HG02623 (cell line): Measurements from ENCODE around the gene ADAT1.

Experiments
- ATAC-seq: cut with Tn5 transposase; IDR thresholded peaks from one replicate; pipeline ENCODE4 v1.9.1; 2021; ENCODE audit warnings: moderate library complexity; ENCODE audit not compliant: unreplicated experiment

ADAT1 gene

GRCh38 chr16:75578212-75578611, 44.9 kb downstream of the ADAT1 start:
- no peak for ATAC-seq

GRCh38 chr16:75576384-75576811, 46.7 kb downstream of the ADAT1 start:
- peak; percentile 63 for ATAC-seq

- ATAC-seq = no peak
Observed at GRCh38 chr16:75575958-75576357, 47.1 kb downstream of the ADAT1 start.

GRCh38 chr16:75573955-75574354, 49.1 kb downstream of the ADAT1 start:
- no peak for ATAC-seq

- no peak for ATAC-seq
Observed at GRCh38 chr16:75572864-75573542, 50.1 kb downstream of the ADAT1 start.

GRCh38 chr16:75570396-75571065, 52.5 kb downstream of the ADAT1 start:
- ATAC-seq = no peak

GRCh38 chr16:75567911-75568310, 55.2 kb downstream of the ADAT1 start:
- no peak for ATAC-seq

GRCh38 chr16:75566758-75567255, 56.3 kb downstream of the ADAT1 start:
- peak; percentile 1 for ATAC-seq

- peak; percentile 71 for ATAC-seq
Observed at GRCh38 chr16:75566040-75566757, 56.9 kb downstream of the ADAT1 start, which contains the start of gene GABARAPL2. TSS of gene GABARAPL2 (plus strand) at chr16:75566379. CDS start at chr16:75566487, 108 bp downstream.

GRCh38 chr16:75565640-75566039, 57.4 kb downstream of the ADAT1 start:
- ATAC-seq = peak; percentile 2

GRCh38 chr16:75559564-75560372, 63.3 kb downstream of the ADAT1 start:
- no peak for ATAC-seq

- no peak for ATAC-seq
Observed at GRCh38 chr16:75558846-75559401, 64.2 kb downstream of the ADAT1 start.

- no peak for ATAC-seq
Observed at GRCh38 chr16:75556431-75556950, 66.6 kb downstream of the ADAT1 start.

- peak; percentile 96 for ATAC-seq
Observed at GRCh38 chr16:75555707-75556430, 67.2 kb downstream of the ADAT1 start, which contains the start of gene TMEM231. TSS of gene TMEM231 (minus strand) at chr16:75556252. CDS start at chr16:75556209, 43 bp downstream.

- ATAC-seq = peak; percentile 10
Observed at GRCh38 chr16:75555213-75555706, 67.8 kb downstream of the ADAT1 start.

- ATAC-seq = no peak
Observed at GRCh38 chr16:75552951-75553350, 70.1 kb downstream of the ADAT1 start.

GRCh38 chr16:75550211-75550662, 72.8 kb downstream of the ADAT1 start:
- ATAC-seq = peak; percentile 79
